Measurements from ENCODE around the gene KITLG.

GRCh38 chr12:88510843-88511242, 69.4 kb downstream of the KITLG start:
- TF ChIP-seq POLR2A (IDR thresholded peaks at IDR 0.05) (no peak), POLR2AphosphoS5 (IDR thresholded peaks at IDR 0.05) (no peak), CTCF (IDR thresholded peaks at IDR 0.05) (no peak)
